ENCODE measurements around the gene AAMP.

AAMP gene

DNA sequence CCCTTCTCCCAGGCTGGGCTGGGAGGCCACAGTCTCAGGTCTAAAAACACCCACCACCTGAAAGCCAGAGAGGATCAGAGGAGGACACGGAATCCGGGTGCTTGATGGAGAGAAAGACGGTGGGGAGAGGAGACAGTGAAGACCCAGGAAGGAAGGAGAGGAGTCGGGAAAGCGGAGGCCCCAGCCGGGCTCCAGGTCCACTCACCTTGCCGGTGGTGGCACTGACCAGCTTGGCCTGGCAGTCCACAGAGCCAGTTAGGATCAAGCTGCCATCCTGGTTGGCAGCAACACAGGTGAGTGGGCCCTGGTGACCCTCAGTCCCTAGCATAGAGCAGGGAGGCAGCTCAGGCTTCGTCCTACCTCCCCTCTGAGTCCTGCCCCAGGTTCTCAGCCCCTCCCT is 4.3 kb downstream of the AAMP start:
- H3K4me3 ChIP-seq (ENCODE audit: low read depth, low read length) = no peak overlapping the region
- TF ChIP-seq, protein P1, sequence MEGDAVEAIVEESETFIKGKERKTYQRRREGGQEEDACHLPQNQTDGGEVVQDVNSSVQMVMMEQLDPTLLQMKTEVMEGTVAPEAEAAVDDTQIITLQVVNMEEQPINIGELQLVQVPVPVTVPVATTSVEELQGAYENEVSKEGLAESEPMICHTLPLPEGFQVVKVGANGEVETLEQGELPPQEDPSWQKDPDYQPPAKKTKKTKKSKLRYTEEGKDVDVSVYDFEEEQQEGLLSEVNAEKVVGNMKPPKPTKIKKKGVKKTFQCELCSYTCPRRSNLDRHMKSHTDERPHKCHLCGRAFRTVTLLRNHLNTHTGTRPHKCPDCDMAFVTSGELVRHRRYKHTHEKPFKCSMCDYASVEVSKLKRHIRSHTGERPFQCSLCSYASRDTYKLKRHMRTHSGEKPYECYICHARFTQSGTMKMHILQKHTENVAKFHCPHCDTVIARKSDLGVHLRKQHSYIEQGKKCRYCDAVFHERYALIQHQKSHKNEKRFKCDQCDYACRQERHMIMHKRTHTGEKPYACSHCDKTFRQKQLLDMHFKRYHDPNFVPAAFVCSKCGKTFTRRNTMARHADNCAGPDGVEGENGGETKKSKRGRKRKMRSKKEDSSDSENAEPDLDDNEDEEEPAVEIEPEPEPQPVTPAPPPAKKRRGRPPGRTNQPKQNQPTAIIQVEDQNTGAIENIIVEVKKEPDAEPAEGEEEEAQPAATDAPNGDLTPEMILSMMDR (IDR thresholded peaks at IDR 0.05; ENCODE audit: borderline replicate concordance, insufficient read depth, low read depth, low read length) = no peak

DNA sequence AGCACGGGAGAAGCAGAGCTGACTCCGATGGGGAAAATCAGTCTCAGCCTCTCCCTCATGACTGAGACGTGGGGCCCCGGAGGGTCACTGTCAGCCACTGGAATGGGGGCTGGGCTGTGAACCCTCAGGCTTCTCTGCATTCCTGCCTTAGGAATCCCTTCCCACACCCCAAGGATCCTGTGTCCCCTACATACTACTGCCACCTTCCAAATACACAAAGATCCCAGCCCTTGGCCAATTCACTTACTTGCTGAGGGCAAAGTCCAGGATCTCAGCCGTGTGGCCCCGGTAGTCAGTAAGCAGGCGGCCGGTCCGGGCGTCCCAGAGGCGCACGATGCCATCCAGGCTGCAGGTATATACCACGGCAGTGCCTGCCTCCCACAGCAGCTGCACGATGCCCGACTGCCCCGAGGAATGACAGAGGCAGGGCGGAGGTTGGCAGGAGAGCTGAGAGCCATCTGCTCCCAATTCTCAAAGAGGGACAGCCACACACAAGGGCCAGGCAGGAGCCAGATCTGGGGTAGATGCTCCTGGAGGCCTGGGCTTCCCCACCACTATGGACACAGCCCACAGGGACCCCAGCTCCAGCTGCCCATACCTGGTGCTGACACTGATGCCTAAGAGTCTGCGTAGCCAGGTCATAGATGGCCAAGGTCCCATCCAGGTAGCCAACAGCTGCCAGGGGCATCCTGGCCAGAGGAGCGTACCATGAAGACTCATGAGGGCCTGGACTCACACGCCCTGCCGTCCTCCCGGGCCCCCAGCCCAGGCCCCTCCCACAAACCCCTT is 5.0 kb downstream of the AAMP start:
- no peak overlapping the region for H3K4me3 ChIP-seq (ENCODE audit: low read depth, low read length)
- TF ChIP-seq, protein P1 (IDR thresholded peaks at IDR 0.05; ENCODE audit: borderline replicate concordance, insufficient read depth, low read depth, low read length) = no peak

DNA sequence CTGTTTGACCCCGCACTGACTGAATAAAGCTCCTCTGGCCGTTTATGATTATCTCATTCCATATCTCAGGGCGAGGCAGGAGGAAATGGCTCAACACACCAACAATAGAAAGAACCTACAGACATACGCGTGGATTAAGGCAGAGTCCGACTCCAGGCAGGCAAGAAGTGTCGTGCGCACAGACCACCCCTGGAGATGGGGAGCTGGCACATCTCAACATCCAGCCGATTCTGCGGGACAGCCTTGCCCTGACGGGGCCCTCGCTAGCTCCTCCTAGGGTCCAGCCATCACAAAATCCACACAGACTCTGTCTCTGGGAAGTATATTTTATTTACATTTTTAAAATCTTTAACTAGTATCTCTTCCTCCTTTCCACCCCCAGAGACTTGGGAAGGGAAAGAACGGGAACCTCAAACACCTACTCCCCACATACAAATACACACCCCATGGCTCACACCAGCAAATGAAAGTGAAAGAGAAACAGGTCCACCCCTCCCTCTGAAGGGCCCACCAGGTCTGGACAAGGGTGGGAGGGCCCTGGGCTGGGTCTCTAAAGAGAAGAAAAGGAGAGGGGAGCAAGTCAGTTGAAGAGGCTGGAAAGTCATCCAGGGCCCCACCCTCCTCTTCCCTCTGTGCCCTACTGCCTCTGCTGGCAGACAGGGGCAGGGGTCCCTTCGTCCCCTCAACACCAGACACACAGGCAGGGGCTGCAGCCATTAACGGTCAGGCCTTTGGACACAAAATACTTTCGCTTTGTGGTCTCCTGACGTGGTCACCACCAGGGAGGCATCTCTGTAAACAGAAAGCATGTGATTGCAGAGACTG is 5.9 kb downstream of the AAMP start:
- TF ChIP-seq, protein P1 (IDR thresholded peaks at IDR 0.05; ENCODE audit: borderline replicate concordance, insufficient read depth, low read depth, low read length) = no peak
- H3K4me3 ChIP-seq (ENCODE audit: low read depth, low read length) = no peak overlapping the region

DNA sequence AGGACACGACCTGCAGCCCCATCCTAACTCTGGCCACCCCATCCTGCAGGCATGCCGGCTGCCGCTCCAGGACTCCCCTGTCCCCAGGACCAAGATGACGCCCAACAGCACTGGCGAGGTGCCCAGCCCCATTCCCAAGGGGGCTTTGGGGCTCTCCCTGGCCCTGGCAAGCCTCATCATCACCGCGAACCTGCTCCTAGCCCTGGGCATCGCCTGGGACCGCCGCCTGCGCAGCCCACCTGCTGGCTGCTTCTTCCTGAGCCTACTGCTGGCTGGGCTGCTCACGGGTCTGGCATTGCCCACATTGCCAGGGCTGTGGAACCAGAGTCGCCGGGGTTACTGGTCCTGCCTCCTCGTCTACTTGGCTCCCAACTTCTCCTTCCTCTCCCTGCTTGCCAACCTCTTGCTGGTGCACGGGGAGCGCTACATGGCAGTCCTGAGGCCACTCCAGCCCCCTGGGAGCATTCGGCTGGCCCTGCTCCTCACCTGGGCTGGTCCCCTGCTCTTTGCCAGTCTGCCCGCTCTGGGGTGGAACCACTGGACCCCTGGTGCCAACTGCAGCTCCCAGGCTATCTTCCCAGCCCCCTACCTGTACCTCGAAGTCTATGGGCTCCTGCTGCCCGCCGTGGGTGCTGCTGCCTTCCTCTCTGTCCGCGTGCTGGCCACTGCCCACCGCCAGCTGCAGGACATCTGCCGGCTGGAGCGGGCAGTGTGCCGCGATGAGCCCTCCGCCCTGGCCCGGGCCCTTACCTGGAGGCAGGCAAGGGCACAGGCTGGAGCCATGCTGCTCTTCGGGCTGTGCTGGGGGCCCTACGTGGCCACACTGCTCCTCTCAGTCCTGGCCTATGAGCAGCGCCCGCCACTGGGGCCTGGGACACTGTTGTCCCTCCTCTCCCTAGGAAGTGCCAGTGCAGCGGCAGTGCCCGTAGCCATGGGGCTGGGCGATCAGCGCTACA is 7.0 kb downstream of the AAMP start:
- TF ChIP-seq, protein P1 (IDR thresholded peaks at IDR 0.05; ENCODE audit: borderline replicate concordance, insufficient read depth, low read depth, low read length) = no peak
- H3K4me3 ChIP-seq (ENCODE audit: low read depth, low read length) = no peak overlapping the region

DNA sequence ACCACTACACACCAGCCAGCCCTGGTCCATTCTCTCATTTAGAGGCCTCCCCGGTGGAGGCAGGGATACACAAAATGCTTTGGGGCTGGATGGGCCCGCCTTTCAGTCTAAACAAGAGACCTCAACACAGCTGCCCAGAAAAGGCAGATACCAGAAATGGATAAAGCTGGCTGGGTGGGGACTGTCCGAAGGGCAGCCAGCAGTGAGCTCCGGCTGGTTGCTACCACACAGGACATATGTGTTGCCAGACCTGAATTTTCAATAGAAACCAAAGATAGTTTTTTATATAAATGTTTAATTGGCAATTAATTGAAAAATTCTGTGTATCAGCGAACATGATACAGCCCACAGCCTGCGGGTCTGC is 7.7 kb downstream of the AAMP start:
- H3K4me3 ChIP-seq (ENCODE audit: low read depth, low read length) = no peak overlapping the region
- TF ChIP-seq, protein P1 (IDR thresholded peaks at IDR 0.05; ENCODE audit: borderline replicate concordance, insufficient read depth, low read depth, low read length) = no peak

DNA sequence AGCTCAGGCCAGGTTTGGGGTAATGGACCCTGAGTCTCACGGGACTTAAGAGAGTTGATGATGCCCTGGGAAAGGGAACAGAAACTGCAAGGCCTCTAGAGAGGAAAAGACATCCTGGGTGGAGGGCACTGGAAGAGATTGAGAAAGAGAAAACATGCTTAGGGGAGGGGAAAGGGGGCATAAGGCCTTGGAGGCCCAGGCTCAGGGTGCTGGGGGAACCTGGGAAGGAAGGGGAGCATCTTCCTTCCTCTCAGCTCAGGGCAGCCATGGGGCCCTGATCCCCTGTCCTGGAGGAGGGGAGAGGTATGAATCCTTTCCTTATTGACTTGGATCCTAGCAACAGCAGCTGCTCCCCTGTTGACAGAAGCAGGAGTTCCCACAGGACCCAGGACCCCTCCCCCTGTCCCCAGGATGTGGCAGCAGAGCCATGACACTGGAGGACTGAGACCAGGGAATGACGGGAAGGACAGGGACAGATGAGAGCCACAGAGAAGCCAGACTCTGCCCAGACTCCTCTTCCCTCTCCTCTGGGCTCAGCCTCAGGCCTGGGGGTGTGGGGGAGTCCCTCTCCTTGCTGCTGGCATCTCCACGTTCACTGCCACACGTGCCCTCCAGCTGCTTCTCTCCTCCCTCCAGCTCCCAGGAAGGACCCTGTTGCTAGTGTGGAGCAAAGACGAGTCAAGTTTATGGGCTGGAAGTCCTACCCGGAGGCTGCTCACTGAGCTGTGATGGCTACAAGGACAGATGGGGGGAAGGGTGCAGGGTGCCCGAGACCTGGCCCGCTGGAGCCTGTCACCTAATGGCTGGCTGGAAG is 8.3 kb downstream of the AAMP start:
- TF ChIP-seq, protein P1 (IDR thresholded peaks at IDR 0.05; ENCODE audit: borderline replicate concordance, insufficient read depth, low read depth, low read length) = no peak
- H3K4me3 ChIP-seq (ENCODE audit: low read depth, low read length) = no peak overlapping the region
